A673 (cell line): ENCODE data around the gene HDGFL3. TPM values are rescaled to one million over a fixed set of nuclear protein-coding genes. Genes with fewer than 3 reads are reported as not detected.
A peak's percentile ranks its signal among the peaks of the same experiment; 100 is the strongest.

Experiments used
- BruUV-seq: library from RNA; stranded (reverse); fragments of 400-500 nt; replicated peaks from 2 replicates; lab custom pipeline; 2021; lab: Mats Ljungman, UMichigan
- CTCF ChIA-PET: fragments of 300-600 bp; sonication (Branson Sonifier 250); formaldehyde crosslinking; loops from one replicate; lab custom pipeline; 2022; ENCODE audit warnings: antibody characterized with exemption; lab: Charles Lee
- POLR2A ChIA-PET: fragments of 300-600 bp; sonication (Branson Sonifier 250); formaldehyde crosslinking; loops from one replicate; lab custom pipeline; 2022; ENCODE audit warnings: antibody characterized with exemption; ENCODE audit not compliant: low non-redundant PET; lab: Charles Lee
- DNase-seq: peaks from one replicate; pipeline ENCODE4 v3.0.0-alpha.2; 2015; ENCODE audit warnings: low spot score
- H3K27ac ChIP-seq: fragments of 200-600 bp; sonication (generic); 2 replicates; pipeline ENCODE4 v1.5.1; 2016; ENCODE audit warnings: mixed run types, low read depth, mild to moderate bottlenecking, mixed read lengths, antibody characterized with exemption, low read length; ENCODE audit not compliant: poor library complexity, severe bottlenecking
- H3K27me3 ChIP-seq: fragments of 200-600 bp; sonication (generic); replicated peaks from 2 replicates; pipeline ENCODE4 v1.6.1; 2017; ENCODE audit warnings: mixed run types, low read depth, mild to moderate bottlenecking, mixed read lengths, antibody characterized with exemption, low read length; ENCODE audit not compliant: insufficient read depth, poor library complexity
- H3K36me3 ChIP-seq: fragments of 200-600 bp; sonication (generic); 2 replicates; pipeline ENCODE4 v1.6.1; 2016; ENCODE audit warnings: mixed run types, mild to moderate bottlenecking, mixed read lengths, antibody characterized with exemption, low read length; ENCODE audit not compliant: insufficient read depth, poor library complexity, severe bottlenecking
- H3K4me1 ChIP-seq: fragments of 200-600 bp; sonication (generic); 2 replicates; pipeline ENCODE4 v1.6.1; 2017; ENCODE audit warnings: mixed run types, mild to moderate bottlenecking, mixed read lengths, antibody characterized with exemption, low read length; ENCODE audit not compliant: insufficient read depth, poor library complexity, severe bottlenecking
- H3K4me3 ChIP-seq: fragments of 200-600 bp; sonication (generic); 2 replicates; pipeline ENCODE4 v1.5.1; 2016; ENCODE audit warnings: low read depth, mixed run types, mild to moderate bottlenecking, mixed read lengths, low read length; ENCODE audit not compliant: poor library complexity, severe bottlenecking
- H3K9me3 ChIP-seq: fragments of 200-600 bp; sonication (generic); 2 replicates; pipeline ENCODE4 v1.6.1; 2016; ENCODE audit warnings: mixed run types, low read depth, mild to moderate bottlenecking, mixed read lengths, antibody characterized with exemption, low read length; ENCODE audit not compliant: poor library complexity, severe bottlenecking
- CTCF ChIP-seq: fragments of 300-800, 200-600 bp; sonication (generic); conservative IDR thresholded peaks from 2 replicates; pipeline ENCODE4 v1.5.1; 2017; ENCODE audit warnings: low read depth, mild to moderate bottlenecking, antibody characterized with exemption, low read length, moderate library complexity, mixed read lengths
- EZH2 ChIP-seq: fragments of 200-600 bp; sonication (generic); IDR thresholded peaks from 2 replicates; pipeline ENCODE4 v1.6.1; 2017; ENCODE audit warnings: borderline replicate concordance, low read depth, mild to moderate bottlenecking, mixed read lengths, antibody characterized with exemption, low read length; ENCODE audit not compliant: poor library complexity, severe bottlenecking
- intact Hi-C: fragments of 100-400 bp; cut with micrococcal nuclease; formaldehyde crosslinking; loops from one replicate; pipeline ENCODE4 v1.10.0; 2022; ENCODE audit not compliant: unreplicated experiment
- total RNA-seq: library from RNA; stranded (reverse); gene quantifications from 2 replicates; pipeline ENCODE4 v1.2.3, GENCODE V29; 2021

The HDGFL3 gene
- total RNA-seq, 1 experiment from 2014 or later = 103 TPM

- H3K4me3 ChIP-seq = no peak overlapping the region
- no peak overlapping the region for H3K27ac ChIP-seq
- ChIA-PET CTCF (no interaction called here), POLR2A (no interaction called here)
- H3K9me3 ChIP-seq = peaks cover 23% of the 10 kb centered on the region
- H3K36me3 ChIP-seq = no peaks in the 10 kb centered on the region
- no peak for DNase-seq
- intact Hi-C loops = no loop called here
- BruUV-seq = no TSS peak
- TF ChIP-seq CTCF (no peak), EZH2 (no peak)
- H3K4me1 ChIP-seq = no peaks in the 10 kb centered on the region
- H3K27me3 ChIP-seq = no peaks in the 10 kb centered on the region
Measured at GRCh38 chr15:83166218-83166617, 41.4 kb downstream of the HDGFL3 start.

DNA sequence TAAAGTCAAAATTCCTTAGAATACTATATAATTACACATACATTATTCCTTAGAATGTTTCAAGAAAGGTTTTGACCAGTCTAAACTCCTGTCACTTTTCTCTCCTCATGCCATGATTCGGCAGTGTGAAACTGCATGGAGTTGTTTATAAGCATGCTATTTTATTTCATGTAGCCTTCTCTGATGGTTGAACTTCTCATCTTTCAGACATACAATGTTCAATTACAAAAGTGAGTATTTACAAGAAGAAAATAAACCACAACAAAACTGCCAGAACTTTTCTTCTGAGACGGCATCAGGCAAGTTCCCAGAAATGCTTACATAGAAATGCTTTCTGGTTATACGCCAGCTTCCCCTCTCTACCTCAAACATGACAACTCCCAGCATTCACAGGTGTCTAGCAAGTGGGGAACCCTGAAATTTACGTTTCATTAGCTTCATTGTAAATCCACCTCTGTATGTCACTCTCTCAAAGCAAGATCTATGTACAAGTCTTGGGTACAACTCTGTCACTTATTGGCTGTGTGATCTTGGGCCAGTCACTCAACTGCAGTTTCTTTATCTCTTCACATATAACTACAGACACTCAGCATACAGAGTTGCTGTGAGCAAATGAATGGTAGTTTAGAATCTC, 42.7 kb downstream of the HDGFL3 start:
- H3K27ac ChIP-seq = no peak overlapping the region
- no peaks in the 10 kb centered on the region for H3K4me1 ChIP-seq
- TF ChIP-seq EZH2 (no peak), CTCF (no peak)
- no peak overlapping the region for H3K4me3 ChIP-seq
- no peak for DNase-seq
- H3K27me3 ChIP-seq = no peaks in the 10 kb centered on the region
- H3K36me3 ChIP-seq = no peaks in the 10 kb centered on the region
- POLR2A ChIA-PET = no interaction called here
- BruUV-seq = no TSS peak
- peaks cover 17% of the 10 kb centered on the region for H3K9me3 ChIP-seq
- intact Hi-C loops = no loop called here
- CTCF ChIA-PET = no interaction called here

DNA sequence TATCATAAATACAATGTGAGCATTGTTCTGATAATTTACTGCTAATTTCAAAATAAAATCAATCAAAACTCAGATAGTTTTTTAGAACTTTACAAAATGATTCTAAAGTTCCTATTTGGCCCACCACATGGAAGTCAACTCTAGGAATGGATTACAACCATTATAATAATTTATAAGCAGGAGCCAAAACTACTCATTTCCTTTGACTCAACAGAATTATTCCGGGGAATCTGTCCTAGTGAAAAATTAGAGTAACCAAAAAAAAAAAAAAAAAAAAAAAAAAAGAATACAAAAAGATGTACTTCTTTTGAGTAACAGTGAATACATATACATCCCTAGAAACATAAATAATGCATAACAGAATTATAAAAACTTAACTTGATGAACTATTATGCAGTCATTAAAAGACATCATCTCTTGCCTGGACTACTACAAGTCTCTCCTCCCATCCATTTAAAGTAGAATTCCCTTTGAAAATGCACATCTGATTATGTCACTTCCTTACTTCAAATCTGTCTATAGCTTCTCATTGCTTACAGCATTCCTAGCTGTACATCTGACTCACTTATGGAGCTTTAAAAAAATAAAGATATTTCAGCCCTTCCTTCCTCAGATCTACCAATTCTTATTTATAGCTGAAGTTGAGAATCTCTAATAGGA, 43.4 kb downstream of the HDGFL3 start:
- POLR2A ChIA-PET = no interaction called here
- H3K4me1 ChIP-seq = no peaks in the 10 kb centered on the region

More for the DNA sequence above, 43.4 kb downstream of the HDGFL3 start:
- CTCF ChIA-PET = no interaction called here
- intact Hi-C loops = no loop called here
- TF ChIP-seq EZH2 = no peak
- TF ChIP-seq CTCF = no peak
- no peaks in the 10 kb centered on the region for H3K36me3 ChIP-seq
- H3K27ac ChIP-seq = no peak overlapping the region
- DNase-seq = peak; percentile 13
- H3K9me3 ChIP-seq = peaks cover 17% of the 10 kb centered on the region
- H3K4me3 ChIP-seq = no peak overlapping the region
- no TSS peak for BruUV-seq
- no peaks in the 10 kb centered on the region for H3K27me3 ChIP-seq
